Glutamatergic neuron (in vitro differentiated cells): ENCODE data around the gene GRIFIN. TPM values are rescaled to one million over a fixed set of nuclear protein-coding genes. Genes with fewer than 3 reads are reported as not detected.

Experiments
- DNase-seq: peaks from one replicate; pipeline ENCODE4 v3.0.0; 2022
- H3K27ac Mint-ChIP-seq: one replicate; pipeline ENCODE4 v1.8.0; 2020; ENCODE audit warnings: mild to moderate bottlenecking, mixed read lengths, inconsistent platforms; ENCODE audit not compliant: unreplicated experiment
- H3K27me3 Mint-ChIP-seq: one replicate; pipeline ENCODE4 v1.8.0; 2020; ENCODE audit warnings: mild to moderate bottlenecking, moderate library complexity, mixed read lengths, inconsistent platforms; ENCODE audit not compliant: unreplicated experiment
- H3K36me3 Mint-ChIP-seq: one replicate; pipeline ENCODE4 v1.8.0; 2020; ENCODE audit warnings: mild to moderate bottlenecking, mixed read lengths, inconsistent platforms; ENCODE audit not compliant: unreplicated experiment
- H3K4me1 Mint-ChIP-seq: one replicate; pipeline ENCODE4 v1.8.0; 2020; ENCODE audit warnings: mild to moderate bottlenecking, low read depth, mixed read lengths, inconsistent platforms; ENCODE audit not compliant: unreplicated experiment
- H3K4me3 Mint-ChIP-seq: one replicate; pipeline ENCODE4 v1.8.0; 2020; ENCODE audit warnings: mild to moderate bottlenecking, mixed read lengths, inconsistent platforms; ENCODE audit not compliant: unreplicated experiment
- H3K9me3 Mint-ChIP-seq: one replicate; pipeline ENCODE4 v1.8.0; 2020; ENCODE audit warnings: mild to moderate bottlenecking, moderate library complexity, mixed read lengths, inconsistent platforms; ENCODE audit not compliant: unreplicated experiment
- total RNA-seq: library from RNA; stranded (reverse); fragmentation: NEBNext Ultra II Directional; extraction: Animal tissue kit (Norgen Biotek cat#: 25700); gene quantifications from one replicate; pipeline ENCODE4 v1.2.1, GENCODE V29; 2021; ENCODE audit not compliant: unreplicated experiment
- TF ChIP-seq, protein P1 (sequence below): fragments of 200-600 bp; sonication (generic); IDR thresholded peaks from one replicate; pipeline ENCODE4 v1.5.0; 2021; ENCODE audit not compliant: partially characterized antibody, unreplicated experiment

GRIFIN gene
- total RNA-seq, 1 donor from 2014 or later: not detected

DNA sequence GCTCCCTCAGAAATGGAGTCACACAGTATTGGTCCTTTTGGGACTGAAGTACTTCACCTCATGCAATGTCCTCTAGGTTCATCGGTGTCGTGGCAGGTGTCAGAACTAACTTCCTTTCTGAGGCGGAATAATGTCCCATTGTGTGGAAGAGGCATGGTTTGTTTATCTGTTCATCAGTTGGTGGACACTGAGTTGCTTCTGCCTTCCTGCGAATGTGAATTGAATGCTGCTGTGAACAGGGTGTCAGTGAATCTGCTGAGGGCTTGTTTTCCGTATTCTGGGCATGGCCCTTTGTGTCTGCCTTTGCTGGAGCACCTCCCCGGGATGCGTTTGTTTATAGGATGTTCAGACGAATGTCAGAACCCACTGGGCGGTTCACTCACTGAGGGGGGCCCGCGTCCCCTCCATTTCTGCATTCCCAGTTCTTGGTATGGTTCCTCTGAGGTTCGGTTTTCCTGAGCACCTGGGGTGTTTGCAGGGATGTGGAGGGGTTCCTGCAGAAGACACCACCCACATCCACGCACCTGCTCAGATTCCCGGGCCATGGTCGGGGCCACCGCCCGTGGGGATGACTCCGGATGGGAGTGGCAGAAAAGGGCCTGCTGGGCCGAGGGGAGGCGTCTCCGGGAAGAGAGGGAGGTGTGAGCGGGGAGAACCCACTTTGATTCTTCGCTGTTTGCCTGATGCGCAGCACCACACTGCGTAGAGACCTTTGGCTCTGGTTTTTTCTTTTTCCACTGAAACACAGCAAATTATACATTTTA, 39.7 kb downstream of the GRIFIN start:
- TF ChIP-seq, protein P1, sequence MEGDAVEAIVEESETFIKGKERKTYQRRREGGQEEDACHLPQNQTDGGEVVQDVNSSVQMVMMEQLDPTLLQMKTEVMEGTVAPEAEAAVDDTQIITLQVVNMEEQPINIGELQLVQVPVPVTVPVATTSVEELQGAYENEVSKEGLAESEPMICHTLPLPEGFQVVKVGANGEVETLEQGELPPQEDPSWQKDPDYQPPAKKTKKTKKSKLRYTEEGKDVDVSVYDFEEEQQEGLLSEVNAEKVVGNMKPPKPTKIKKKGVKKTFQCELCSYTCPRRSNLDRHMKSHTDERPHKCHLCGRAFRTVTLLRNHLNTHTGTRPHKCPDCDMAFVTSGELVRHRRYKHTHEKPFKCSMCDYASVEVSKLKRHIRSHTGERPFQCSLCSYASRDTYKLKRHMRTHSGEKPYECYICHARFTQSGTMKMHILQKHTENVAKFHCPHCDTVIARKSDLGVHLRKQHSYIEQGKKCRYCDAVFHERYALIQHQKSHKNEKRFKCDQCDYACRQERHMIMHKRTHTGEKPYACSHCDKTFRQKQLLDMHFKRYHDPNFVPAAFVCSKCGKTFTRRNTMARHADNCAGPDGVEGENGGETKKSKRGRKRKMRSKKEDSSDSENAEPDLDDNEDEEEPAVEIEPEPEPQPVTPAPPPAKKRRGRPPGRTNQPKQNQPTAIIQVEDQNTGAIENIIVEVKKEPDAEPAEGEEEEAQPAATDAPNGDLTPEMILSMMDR: no peak
- Mint-ChIP-seq H3K27ac (no peak overlapping the region), H3K4me1 (peaks cover 19% of the 10 kb centered on the region), H3K9me3 (peaks cover 13% of the 10 kb centered on the region), H3K4me3 (no peak overlapping the region), H3K36me3 (peaks cover 13% of the 10 kb centered on the region), H3K27me3 (peaks cover 10% of the 10 kb centered on the region)
- DNase-seq: peak; percentile 2

GRCh38 chr7:2435146-2435545, 41.1 kb downstream of the GRIFIN start:
- TF ChIP-seq, protein P1: no peak
- Mint-ChIP-seq H3K9me3 (peaks cover 18% of the 10 kb centered on the region), H3K27ac (no peak overlapping the region), H3K36me3 (peaks cover 20% of the 10 kb centered on the region), H3K27me3 (peaks cover 11% of the 10 kb centered on the region), H3K4me3 (no peak overlapping the region), H3K4me1 (peaks cover 12% of the 10 kb centered on the region)
- DNase-seq: no peak

- Mint-ChIP-seq H3K4me3 (no peak overlapping the region), H3K36me3 (peaks cover 20% of the 10 kb centered on the region), H3K27me3 (peaks cover 7% of the 10 kb centered on the region), H3K4me1 (peaks cover 8% of the 10 kb centered on the region), H3K9me3 (peaks cover 16% of the 10 kb centered on the region), H3K27ac (no peak overlapping the region)
- DNase-seq: no peak
- TF ChIP-seq, protein P1: no peak
These were observed 42.3 kb downstream of the GRIFIN start for GRCh38 chr7:2433713-2434550.

- Mint-ChIP-seq H3K36me3 (peaks cover 20% of the 10 kb centered on the region), H3K9me3 (peaks cover 14% of the 10 kb centered on the region), H3K4me1 (peaks cover 3% of the 10 kb centered on the region), H3K27ac (no peak overlapping the region), H3K27me3 (peaks cover 7% of the 10 kb centered on the region), H3K4me3 (no peak overlapping the region)
- no peak for DNase-seq
- TF ChIP-seq, protein P1: no peak
These were observed 43.1 kb downstream of the GRIFIN start for GRCh38 chr7:2432910-2433712.
